NK-92 (cell line): ENCODE data around the gene DEPDC1B.
"Not testable (repeated sequence)": the region's sequence is repeated elsewhere in the genome, so short reads cannot be mapped to it uniquely, and the experiment has no call there.

Experiments used
- DNase-seq: peaks from one replicate; lab custom pipeline; 2025; ENCODE audit not compliant: unreplicated experiment; lab: John Stamatoyannopoulos, UW

Gene DEPDC1B

GRCh38 chr5:60699288-60699608, 718 bp downstream of the DEPDC1B start:
- no peak for DNase-seq

GRCh38 chr5:60698336-60698735, 1.6 kb downstream of the DEPDC1B start:
- DNase-seq: no peak

GRCh38 chr5:60690326-60690725, 9.6 kb downstream of the DEPDC1B start:
- no peak for DNase-seq

DNA sequence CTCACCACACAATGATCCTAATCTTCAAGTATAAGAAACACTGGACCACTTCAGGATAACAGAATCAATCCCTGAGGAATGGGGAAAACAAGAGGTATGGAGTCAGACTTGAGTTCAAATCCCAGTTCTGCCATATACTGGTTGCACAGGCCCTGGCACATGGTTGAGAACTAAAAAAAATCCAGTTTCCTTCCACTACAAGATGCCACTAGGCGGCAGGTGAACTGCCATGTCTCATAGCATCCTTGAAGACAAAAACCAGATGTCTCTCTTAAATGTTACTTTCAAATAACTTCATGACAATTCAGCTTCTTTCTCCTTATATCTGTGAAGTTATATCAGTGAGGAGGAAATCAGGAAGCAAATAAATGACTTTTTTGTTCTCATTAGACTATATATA, 11.0 kb downstream of the DEPDC1B start:
- DNase-seq: no peak

DNA sequence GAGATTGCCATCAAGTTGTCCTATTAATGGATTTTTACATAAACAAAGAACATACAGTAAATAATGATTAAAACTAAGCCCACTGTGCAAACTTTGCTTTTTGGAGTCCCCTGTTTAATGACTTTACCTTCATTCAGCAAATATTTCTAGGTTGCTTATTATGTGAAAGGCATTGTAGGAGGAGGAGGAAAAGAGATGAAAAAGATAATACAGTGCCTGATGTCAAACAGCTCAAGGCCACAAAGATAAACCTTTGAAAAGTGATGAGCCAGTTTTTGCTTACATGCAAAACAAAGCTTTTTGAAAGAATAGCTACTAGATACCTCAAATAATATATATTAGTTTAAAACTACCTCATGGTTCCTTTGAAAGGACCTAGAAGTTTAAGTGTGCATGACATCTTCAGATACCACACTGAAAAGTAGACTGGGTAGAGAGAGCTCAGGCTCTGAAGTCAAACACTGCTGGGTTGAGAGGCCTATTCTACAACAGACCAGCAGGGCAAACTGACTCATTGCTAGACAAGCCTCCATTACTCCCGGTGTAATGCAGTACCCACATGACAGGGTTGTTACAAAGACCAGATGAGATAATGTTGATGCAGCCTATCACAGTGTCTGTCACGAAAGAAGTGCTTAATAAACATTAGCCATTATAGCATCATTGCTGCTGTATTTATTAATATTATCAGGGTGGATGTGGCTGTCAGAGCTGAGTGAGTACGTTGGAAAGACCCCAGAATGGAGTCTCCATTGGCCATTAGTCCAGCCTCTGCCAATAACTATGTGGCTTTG, 11.8 kb downstream of the DEPDC1B start:
- DNase-seq: no peak

- DNase-seq: no peak
Measured at GRCh38 chr5:60686157-60686556, 13.8 kb downstream of the DEPDC1B start.

- no peak for DNase-seq
Measured at GRCh38 chr5:60685700-60686099, 14.3 kb downstream of the DEPDC1B start.

GRCh38 chr5:60685028-60685427, 14.9 kb downstream of the DEPDC1B start:
- DNase-seq: no peak

DNA sequence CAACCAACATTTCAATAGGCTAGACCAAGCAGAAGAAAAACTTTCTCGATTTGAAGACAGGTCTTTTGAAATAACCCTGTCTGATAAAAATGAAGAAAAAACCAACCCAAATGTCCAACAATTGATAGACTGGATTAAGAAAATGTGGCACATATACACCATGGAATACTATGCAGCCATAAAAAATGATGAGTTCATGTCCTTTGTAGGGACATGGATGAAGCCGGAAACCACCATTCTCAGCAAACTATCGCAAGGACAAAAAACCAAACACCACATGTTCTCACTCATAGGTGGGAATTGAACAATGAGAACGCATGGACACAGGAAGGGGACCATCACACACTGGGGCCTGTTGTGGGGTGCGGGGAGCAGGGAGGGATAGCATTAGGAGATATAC, 18.0 kb downstream of the DEPDC1B start:
- not testable (repeated sequence) for DNase-seq

GRCh38 chr5:60679816-60680215, 20.1 kb downstream of the DEPDC1B start:
- no peak for DNase-seq

DNA sequence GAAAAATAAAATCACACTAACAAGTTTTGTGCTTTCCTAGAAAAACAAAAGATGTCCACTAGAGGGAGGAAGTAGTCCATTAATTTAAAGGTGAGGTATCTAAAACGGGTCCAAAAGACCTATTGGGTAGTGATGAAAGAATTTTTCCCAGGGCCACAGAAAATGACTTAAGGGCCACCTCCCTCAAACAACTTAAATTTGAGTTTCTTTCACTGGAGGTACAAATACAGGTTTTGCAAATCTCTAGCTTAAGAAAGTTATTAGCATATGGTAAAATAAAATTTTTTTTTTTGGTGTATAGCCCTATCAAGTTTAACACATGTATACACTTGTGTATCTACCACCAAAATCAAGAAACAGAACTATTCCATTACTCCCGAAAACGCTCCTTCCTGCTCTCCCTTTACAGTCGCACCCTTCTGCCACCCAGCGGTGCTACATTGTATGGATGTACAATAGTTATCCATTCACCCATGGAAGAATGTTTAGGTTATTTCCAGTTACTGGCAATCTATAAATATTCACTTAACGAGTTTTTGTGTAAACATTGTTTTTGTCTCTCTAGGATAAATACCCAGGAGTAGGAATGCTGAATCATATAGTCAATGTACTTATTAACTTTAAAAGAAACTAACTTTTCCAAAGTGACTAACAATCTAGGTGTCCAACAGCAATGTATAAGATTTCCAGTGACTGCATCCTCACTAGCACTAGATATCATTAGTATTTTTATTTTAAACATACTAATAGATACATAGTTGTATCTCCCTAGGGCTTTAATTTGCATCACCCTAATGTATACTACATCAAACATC, 21.9 kb downstream of the DEPDC1B start:
- DNase-seq: no peak

DNA sequence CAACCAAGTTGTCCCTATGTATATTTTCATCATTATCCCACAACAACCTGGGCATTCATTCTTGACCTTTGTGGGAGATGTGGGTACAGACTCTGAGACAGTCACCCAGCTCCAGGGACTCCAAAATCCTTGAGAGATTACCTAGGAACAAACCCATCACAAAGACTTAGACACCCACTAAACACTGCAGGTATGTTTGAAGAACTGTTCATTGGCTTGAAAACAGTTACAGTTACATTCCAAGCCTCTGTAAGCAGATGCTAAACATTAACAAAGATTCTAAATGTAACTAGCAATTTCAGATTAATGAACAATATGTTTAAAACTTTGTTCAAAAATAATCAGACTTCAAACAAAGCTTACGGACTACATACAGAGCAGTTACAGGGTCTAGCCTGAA, 24.7 kb downstream of the DEPDC1B start:
- DNase-seq: no peak

GRCh38 chr5:60674251-60675069, 25.5 kb downstream of the DEPDC1B start:
- no peak for DNase-seq

DNA sequence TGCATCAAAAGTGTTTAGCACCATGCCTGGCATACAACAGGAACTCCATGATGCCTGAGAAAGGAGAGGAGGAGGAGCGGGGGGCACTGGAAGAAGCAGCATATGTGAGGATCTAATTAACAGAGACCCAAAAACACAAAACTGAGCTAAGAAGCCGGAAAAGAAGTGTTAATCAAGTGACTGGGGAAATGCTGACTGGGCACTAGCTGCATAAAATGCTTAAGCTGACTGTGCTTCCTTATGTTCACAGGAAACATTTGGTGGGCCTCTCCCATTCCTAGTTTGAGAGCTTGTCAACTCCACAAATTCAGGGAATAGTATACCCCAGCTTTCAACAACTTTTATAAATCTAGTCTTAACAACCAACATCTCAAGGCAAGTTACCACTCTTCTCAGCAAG, 26.6 kb downstream of the DEPDC1B start:
- no peak for DNase-seq

DNA sequence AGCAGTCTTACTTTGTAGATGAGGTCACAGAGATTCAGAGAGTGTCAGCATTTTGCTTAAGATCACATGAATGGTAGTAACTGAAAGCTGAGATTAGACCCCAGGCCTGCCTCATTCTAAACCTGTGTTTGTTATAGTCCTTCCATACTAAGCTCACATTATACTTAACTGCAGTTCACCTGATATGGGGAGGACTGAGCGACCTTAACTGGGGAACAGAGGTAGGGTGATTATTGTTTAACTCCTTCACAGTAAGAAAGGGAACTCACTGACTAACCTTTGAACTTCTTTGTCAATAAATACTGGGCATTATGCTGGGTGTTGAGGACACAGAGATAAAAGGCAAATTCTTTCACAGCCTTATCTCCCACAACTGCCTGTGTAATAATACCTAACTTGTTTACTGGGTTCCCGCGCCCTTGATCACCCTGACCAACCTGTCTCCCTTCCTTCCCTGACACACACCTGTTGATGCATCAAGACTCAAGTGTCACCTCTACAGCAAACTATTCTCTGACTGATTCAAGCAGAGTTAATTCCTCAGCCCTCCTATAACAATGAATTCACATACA, 27.2 kb downstream of the DEPDC1B start:
- DNase-seq: no peak

GRCh38 chr5:60671899-60672692, 27.9 kb downstream of the DEPDC1B start:
- no peak for DNase-seq

DNA sequence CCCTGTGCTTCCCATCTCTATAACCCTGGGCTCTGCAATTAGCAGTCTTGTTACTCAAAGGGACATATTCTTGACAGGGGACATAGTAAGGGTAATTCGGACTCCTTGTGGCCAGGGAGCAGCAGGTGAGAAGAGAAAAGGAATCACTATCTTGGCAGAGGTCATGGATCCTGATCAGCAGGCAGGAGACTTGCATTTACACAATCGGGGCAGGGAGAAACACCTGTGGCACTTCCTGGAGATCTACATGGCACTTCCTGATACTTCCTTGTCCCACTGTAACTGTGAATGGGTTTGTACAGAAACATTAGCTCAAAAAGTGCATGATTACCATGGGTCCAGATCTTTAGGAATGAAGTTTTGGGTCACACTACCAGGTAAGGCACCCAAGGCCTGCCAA, 29.2 kb downstream of the DEPDC1B start:
- no peak for DNase-seq

DNA sequence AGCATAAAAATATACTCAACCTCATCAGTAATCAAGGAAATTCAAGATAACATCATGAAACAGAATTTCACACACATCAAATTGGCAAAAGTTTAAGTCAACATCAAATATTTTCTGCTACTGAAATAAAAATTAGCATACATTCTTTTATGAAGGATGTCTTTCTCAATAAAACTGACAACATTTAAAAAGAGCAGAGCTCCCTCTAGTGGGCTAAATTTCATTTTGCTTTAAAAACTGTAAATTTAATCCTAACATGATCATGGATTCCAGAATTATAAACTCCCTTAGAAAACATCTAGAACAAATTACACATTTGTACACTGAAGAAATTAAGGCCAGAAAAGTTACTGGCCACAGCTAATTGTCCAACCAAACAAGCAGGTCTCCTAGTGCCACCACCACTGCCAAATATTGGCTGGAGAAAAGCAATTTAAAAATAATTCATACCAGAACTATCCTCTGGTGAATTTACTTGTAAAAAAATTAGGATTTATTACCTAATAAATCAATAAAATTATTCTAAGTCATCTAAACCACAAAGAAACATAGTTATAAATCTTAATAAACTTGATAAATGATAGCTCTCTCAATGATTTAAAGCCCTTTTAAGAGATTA, 31.2 kb downstream of the DEPDC1B start:
- no peak for DNase-seq

GRCh38 chr5:60651872-60652620, 47.9 kb downstream of the DEPDC1B start:
- no peak for DNase-seq
